Ovary (tissue), 9 donors: ENCODE data around the gene IQGAP1. TPM values are rescaled to one million over a fixed set of nuclear protein-coding genes. Genes with fewer than 3 reads are reported as not detected.

ENCODE experiments used
- DNase-seq, 5 donors: peaks; one replicate each; pipeline ENCODE4 v3.0.0-alpha.2; 2019 to 2020
- H3K27ac ChIP-seq, 2 donors: fragments of 200-600 bp; one replicate each; pipeline versions ENCODE4 v1.5.1 to v1.8.0; 2019 to 2022
- H3K27me3 ChIP-seq: fragments of 200-600 bp; one replicate; pipeline ENCODE4 v1.8.0; 2022
- H3K36me3 ChIP-seq: fragments of 200-600 bp; sonication (generic); one replicate; pipeline ENCODE4 v1.5.1; 2019
- H3K4me1 ChIP-seq: one replicate; pipeline ENCODE4 v1.8.1; 2013; ENCODE audit warnings: mild to moderate bottlenecking, moderate library complexity; ENCODE audit not compliant: insufficient read depth
- H3K4me3 ChIP-seq: fragments of 200-600 bp; sonication (generic); one replicate; pipeline ENCODE4 v1.5.1; 2017
- H3K9me3 ChIP-seq, 2 donors: fragments of 200-600 bp in 1 of 2; sonication (generic) in 1 of 2; one replicate each; pipeline versions ENCODE4 v1.5.1 to v1.8.1; 2013 to 2019; ENCODE audit warnings: mild to moderate bottlenecking in 1 of 2, moderate library complexity in 1 of 2
- EP300 ChIP-seq: sonication (generic); formaldehyde crosslinking; IDR thresholded peaks from one replicate; pipeline ENCODE4 v1.6.1; 2017; ENCODE audit warnings: antibody characterized with exemption
- POLR2A ChIP-seq: fragments of 450-650 bp; IDR thresholded peaks from one replicate; pipeline ENCODE4 v1.6.1; 2017; ENCODE audit warnings: antibody characterized with exemption, mild to moderate bottlenecking, moderate library complexity
- WGBS, 3 donors: extraction: QIAGEN DNeasy Blood & Tissue Kit in 1 of 3; methylation state at CpG; one replicate each; pipeline versions ENCODE4 v1.1.5 to v1.1.7; 2013 to 2017; 5-methylcytosine and 5-hydroxymethylcytosine counted together
- intact Hi-C, 4 donors: fragments of 100-400 bp; cut with DNase I; formaldehyde crosslinking; loops; one replicate each; pipeline versions ENCODE4 v1.11.0 to v1.15.1; 2022 to 2023
- polyA plus RNA-seq, 2 donors: library from polyadenylated mRNA; stranded (reverse); fragments of 200-250 nt in 1 of 2; fragments of 350-450 nt in 1 of 2; fragmentation: Illumina TruSeq in 1 of 2; extraction: RNeasy Lipid Tissue Mini Kit (QIAGEN cat#74804) in 1 of 2; gene quantifications; one replicate each; pipeline ENCODE4 v1.2.3, GENCODE V29; 2013 to 2014
- total RNA-seq, 7 donors: library from RNA; depleted of rRNA in 2 of 7; stranded (reverse); fragments of >200 nt in 2 of 7; fragmentation: NEBNext Ultra II Directional in 3 of 7; extraction: Animal tissue kit (Norgen Biotek cat#: 25700) in 3 of 7; gene quantifications; one replicate each; pipeline versions ENCODE4 v1.1.0 to v1.2.4, GENCODE V29; 2016 to 2023
- TF ChIP-seq, protein P1 (sequence below), 3 donors: fragments of 450-650 bp in 2 of 3; fragments of 200-600 bp in 1 of 3; IDR thresholded peaks; one replicate each; pipeline versions ENCODE4 v1.5.1 to v1.8.0; 2016 to 2022; ENCODE audit warnings: antibody characterized with exemption in 3 of 3, mild to moderate bottlenecking in 1 of 3
- donor health status: DM: no; HTN: no; CAD: no; lungs with moderate emphysema.
- donor health status: DM: no; HTN: no; CAD: no.
- donor health status: Bipolar disorder and iron deficiency.
- donor health status: DM: yes; HTN: yes; CAD: no.
- donor health status: DM: no; HTN: no; CAD: no.
- donor health status: DM: yes; HTN: yes; CAD: no.

The IQGAP1 gene
- total and polyA plus RNA-seq, 9 donors, result 68.1 to 173 (median 108) TPM

GRCh38 chr15:90465930-90466567 is 78.0 kb downstream of the IQGAP1 start:
- no peaks in the 10 kb centered on the region for H3K36me3 ChIP-seq
- H3K4me1 ChIP-seq, result peaks cover 3% of the 10 kb centered on the region
- H3K4me3 ChIP-seq, result no peak overlapping the region
- H3K27me3 ChIP-seq, result no peaks in the 10 kb centered on the region
- no peak overlapping the region for H3K27ac ChIP-seq
- H3K9me3 ChIP-seq, result no peaks in the 10 kb centered on the region
- intact Hi-C loops, result no loop called here
- WGBS, 3 donors, result 58 to 64% (median 62%) methylated on average over 3 of the region's 3 CpGs
- no peak for DNase-seq
- TF ChIP-seq EP300, result no peak
- TF ChIP-seq, protein P1, sequence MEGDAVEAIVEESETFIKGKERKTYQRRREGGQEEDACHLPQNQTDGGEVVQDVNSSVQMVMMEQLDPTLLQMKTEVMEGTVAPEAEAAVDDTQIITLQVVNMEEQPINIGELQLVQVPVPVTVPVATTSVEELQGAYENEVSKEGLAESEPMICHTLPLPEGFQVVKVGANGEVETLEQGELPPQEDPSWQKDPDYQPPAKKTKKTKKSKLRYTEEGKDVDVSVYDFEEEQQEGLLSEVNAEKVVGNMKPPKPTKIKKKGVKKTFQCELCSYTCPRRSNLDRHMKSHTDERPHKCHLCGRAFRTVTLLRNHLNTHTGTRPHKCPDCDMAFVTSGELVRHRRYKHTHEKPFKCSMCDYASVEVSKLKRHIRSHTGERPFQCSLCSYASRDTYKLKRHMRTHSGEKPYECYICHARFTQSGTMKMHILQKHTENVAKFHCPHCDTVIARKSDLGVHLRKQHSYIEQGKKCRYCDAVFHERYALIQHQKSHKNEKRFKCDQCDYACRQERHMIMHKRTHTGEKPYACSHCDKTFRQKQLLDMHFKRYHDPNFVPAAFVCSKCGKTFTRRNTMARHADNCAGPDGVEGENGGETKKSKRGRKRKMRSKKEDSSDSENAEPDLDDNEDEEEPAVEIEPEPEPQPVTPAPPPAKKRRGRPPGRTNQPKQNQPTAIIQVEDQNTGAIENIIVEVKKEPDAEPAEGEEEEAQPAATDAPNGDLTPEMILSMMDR (IDR thresholded peaks at IDR 0.05), result no peak
- TF ChIP-seq POLR2A, result no peak

DNA sequence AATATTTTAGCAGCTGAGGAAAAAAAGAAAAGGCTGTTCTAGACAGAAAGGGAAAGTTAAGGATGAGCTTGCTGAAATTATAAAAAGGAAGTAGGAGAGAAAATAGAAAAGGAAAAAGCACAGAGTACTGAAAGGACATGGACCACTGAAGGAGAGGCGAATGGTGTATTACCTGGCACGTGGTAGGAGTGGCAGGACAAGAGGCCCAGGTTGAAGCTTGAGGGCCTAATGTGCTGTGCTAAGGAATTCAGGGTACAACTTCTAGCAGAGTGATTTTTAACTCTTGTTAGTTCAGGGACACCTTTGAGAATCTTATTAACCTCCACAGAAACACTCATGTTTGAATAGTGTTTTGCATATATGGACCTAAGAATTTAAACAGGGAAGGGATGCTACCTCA is 81.7 kb downstream of the IQGAP1 start:
- WGBS, 3 donors, result 77 to 87% (median 81%) methylated on average over 2 of the region's 2 CpGs
- no peak for TF ChIP-seq POLR2A
- TF ChIP-seq EP300, result no peak
- TF ChIP-seq, protein P1 (IDR thresholded peaks at IDR 0.05), result no peak
- Histone ChIP-seq H3K36me3 (no peaks in the 10 kb centered on the region), H3K4me3 (no peak overlapping the region), H3K27ac (no peak overlapping the region), H3K4me1 (peaks cover 2% of the 10 kb centered on the region), H3K27me3 (no peaks in the 10 kb centered on the region), H3K9me3 (no peaks in the 10 kb centered on the region)
- no peak for DNase-seq
- intact Hi-C loops, result no loop called here

DNA sequence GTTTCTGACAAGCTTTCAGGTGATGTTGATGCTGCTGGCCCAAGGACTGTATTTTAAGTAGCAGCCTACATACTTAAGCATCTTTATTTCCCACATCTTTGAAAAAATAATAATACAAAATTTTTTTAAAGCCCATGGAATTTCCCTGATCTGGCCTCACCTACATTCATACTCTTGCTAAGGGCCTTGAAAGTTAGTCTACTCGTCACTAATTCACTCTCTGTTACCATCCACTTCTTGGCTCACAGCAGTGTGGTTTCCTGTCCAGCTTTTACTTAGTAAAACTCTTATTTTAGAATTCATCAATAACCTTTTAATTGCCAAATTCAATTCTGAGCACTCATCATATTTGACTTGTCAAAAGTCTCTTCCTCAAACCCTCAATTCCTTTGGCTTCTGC is 82.4 kb downstream of the IQGAP1 start:
- TF ChIP-seq EP300, result no peak
- TF ChIP-seq POLR2A, result no peak
- TF ChIP-seq, protein P1 (IDR thresholded peaks at IDR 0.05), result no peak
- no peak for DNase-seq
- H3K4me1 ChIP-seq, result no peaks in the 10 kb centered on the region
- no peak overlapping the region for H3K4me3 ChIP-seq
- 43 to 50% (median 43%) methylated on average over 1 of the region's 1 CpG for WGBS, 3 donors
- intact Hi-C loops, result no loop called here
- no peak overlapping the region for H3K27ac ChIP-seq
- H3K27me3 ChIP-seq, result no peaks in the 10 kb centered on the region
- no peaks in the 10 kb centered on the region for H3K9me3 ChIP-seq
- H3K36me3 ChIP-seq, result no peaks in the 10 kb centered on the region

DNA sequence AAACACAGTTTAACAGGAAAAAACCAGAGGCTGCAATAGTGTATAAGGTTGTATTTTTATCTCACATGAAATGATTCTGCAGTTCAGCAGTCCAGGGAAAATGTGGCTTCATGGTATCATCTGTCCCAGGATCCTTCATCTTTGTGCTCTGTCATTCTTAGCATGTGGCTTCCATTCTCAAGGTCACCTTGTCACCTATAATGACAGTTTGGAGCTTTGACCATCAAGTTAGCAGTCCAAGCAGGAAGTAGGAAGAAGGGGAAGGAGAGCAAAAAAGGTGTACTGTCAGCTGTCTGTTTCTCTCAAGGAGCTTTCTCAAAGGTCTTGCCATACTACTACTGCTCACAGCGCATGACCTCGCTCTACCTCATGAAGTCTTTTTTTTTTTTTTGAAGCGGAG is 83.1 kb downstream of the IQGAP1 start:
- intact Hi-C loops, result no loop called here
- H3K36me3 ChIP-seq, result no peaks in the 10 kb centered on the region
- no peaks in the 10 kb centered on the region for H3K4me1 ChIP-seq
- TF ChIP-seq POLR2A (no peak), EP300 (no peak)
- TF ChIP-seq, protein P1 (IDR thresholded peaks at IDR 0.05), result no peak
- no peak overlapping the region for H3K27ac ChIP-seq
- no peaks in the 10 kb centered on the region for H3K27me3 ChIP-seq
- DNase-seq, result no peak
- no peaks in the 10 kb centered on the region for H3K9me3 ChIP-seq
- WGBS, 3 donors, result 96 to 99% (median 97%) methylated on average over 3 of the region's 3 CpGs
- no peak overlapping the region for H3K4me3 ChIP-seq
